BLaER1 treated with 17β-estradiol and CSF1 and Interleukin-3, amounts not matched to agents 10 nM and 100 nM (cell line): ENCODE data around the gene TMEM260.
A peak's percentile ranks its signal among the peaks of the same experiment; 100 is the strongest.
"Not testable (repeated sequence)": the region's sequence is repeated elsewhere in the genome, so short reads cannot be mapped to it uniquely, and the experiment has no call there.

ENCODE experiments used
- H3K27ac ChIP-seq, 11 experiments: shearing (Covaris generic); formaldehyde crosslinking; 2 replicates each; pipeline ENCODE4 v1.8.1; 2022
- H3K27me3 ChIP-seq, 11 experiments: shearing (Covaris generic); formaldehyde crosslinking; 2 replicates each; pipeline ENCODE4 v1.8.1; 2022
- H3K36me3 ChIP-seq, 11 experiments: shearing (Covaris generic); formaldehyde crosslinking; 2 replicates each; pipeline ENCODE4 v1.8.1; 2022
- H3K4me1 ChIP-seq, 10 experiments: shearing (Covaris generic); formaldehyde crosslinking; 2 replicates each; pipeline ENCODE4 v1.8.1; 2022
- H3K4me2 ChIP-seq, 11 experiments: shearing (Covaris generic); formaldehyde crosslinking; 2 replicates each; pipeline ENCODE4 v1.8.1; 2022
- H3K4me3 ChIP-seq, 10 experiments: shearing (Covaris generic); formaldehyde crosslinking; 2 replicates each; pipeline ENCODE4 v1.8.1; 2022
- H3K9ac ChIP-seq, 11 experiments: shearing (Covaris generic); formaldehyde crosslinking; 2 replicates each; pipeline ENCODE4 v1.8.1; 2022
- H3K9me3 ChIP-seq, 11 experiments: shearing (Covaris generic); formaldehyde crosslinking; replicated peaks in 1 of 11; 2 replicates each; pipeline ENCODE4 v1.8.1; 2022
- H4K20me1 ChIP-seq, 11 experiments: shearing (Covaris generic); formaldehyde crosslinking; 2 replicates each; pipeline ENCODE4 v1.8.1; 2022
- Cebpa-rat ChIP-seq, 11 experiments: shearing (Covaris generic); IDR thresholded peaks; 2 replicates each; pipeline ENCODE4 v1.8.1; 2022

TMEM260 gene

DNA sequence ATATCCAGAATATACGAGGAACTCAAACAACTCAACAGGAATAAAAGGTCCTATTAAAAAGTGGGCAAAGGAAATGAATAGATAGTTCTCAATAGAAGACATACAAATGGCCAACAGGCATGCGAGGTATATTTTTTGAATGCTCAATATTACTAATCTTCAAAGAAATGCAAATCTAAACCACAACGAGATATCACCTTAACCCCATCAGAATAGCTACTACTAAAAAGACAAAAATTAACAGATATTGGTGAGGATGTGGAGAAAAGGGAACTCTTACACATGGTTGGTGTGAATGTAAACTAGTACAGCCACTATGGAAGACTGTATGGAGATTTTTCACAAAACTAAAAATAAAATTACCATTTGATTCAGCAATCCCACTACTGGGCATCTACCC, 99.2 kb downstream of the TMEM260 start:
- H3K9ac ChIP-seq = no peak overlapping the region
- no peaks in the 10 kb centered on the region for H3K27me3 ChIP-seq
- H3K4me1 ChIP-seq = peaks cover 0 to 8% (median 0%) of the 10 kb centered on the region in 10 experiments; a peak in 6 of 20 replicates
- H3K4me3 ChIP-seq = no peak overlapping the region
- no peaks in the 10 kb centered on the region for H3K36me3 ChIP-seq
- no peak for TF ChIP-seq Cebpa-rat (IDR thresholded peaks at IDR 0.05)
- 0 out of 22 replicates have a peak overlapping the region, but pooled peaks of 1 of the 11 experiments have one; percentile 16 for H3K4me2 ChIP-seq
- 0 out of 22 replicates have a peak, but pooled peaks cover 0 to 5% (median 0%) of the 10 kb centered on the region in 11 experiments for H3K9me3 ChIP-seq
- H4K20me1 ChIP-seq = no peaks in the 10 kb centered on the region; a peak in 1 of 22 replicates
- H3K27ac ChIP-seq = no peak overlapping the region

DNA sequence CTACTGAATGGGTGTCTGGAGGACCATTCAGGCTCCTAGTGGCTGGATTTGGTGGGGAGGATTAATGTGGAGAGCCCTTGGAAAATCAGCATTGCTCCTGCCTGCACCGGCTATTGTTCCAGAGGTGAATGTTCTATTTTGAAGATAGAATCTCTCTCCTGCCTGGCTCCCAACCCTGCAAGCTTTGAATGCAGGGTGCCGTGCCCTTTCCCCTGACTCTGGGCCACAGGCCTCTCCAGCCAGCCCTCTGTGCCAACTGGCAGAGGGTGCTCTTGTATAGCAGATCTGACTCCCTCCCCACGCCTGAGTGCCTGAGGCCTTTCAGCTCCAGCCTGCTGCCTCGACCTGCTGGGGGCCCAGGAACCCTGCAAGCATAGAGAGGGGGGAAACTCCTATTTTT, 106.8 kb downstream of the TMEM260 start:
- no peaks in the 10 kb centered on the region for H4K20me1 ChIP-seq
- no peak overlapping the region for H3K4me3 ChIP-seq
- TF ChIP-seq Cebpa-rat (IDR thresholded peaks at IDR 0.05) = no peak
- H3K9ac ChIP-seq = no peak overlapping the region
- no peak overlapping the region for H3K27ac ChIP-seq
- H3K36me3 ChIP-seq = no peaks in the 10 kb centered on the region
- H3K9me3 ChIP-seq = no peaks in the 10 kb centered on the region
- no peaks in the 10 kb centered on the region for H3K4me1 ChIP-seq
- H3K4me2 ChIP-seq = no peak overlapping the region
- H3K27me3 ChIP-seq = no peaks in the 10 kb centered on the region

DNA sequence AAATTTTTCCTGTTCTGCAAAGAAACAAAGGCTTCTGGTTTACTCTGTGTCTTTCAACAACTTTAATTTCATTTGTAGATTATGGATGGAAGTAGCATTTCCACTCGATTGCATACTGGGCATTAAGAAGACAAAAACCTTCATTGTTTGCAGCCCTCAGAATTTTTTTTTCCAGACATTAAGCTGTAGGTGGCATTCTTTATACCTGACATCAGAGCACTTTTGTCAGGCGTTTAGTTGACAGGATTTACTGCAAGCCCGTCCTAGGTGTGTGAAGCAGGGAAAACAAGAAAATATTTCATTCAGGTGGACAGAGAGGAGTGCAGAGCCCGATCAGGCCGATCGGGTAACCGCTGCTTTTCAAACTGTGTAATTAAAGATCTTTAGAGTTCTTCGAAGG, 107.5 kb downstream of the TMEM260 start:
- H3K4me2 ChIP-seq = no peak overlapping the region

DNA sequence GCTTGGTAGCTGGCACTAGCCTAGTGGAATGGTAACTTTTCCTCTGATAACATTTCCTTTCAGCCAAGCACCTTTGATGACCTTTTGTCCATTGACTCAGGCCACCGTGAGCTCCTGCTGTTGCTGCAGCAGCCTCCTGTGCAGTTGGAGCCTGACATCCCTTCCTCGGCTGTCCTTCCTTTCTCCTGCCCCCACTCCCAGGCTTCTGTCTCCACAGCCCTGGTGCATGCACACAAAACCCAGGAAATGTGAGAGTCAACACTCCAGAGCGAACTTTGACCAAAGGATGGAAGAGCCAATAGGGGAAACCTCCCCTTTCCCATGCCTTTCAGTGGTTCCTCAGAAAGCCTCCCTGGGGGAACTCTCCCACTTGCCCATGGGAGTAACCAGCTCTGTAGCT, 115.0 kb downstream of the TMEM260 start:
- no peaks in the 10 kb centered on the region for H3K27me3 ChIP-seq
- no peak for TF ChIP-seq Cebpa-rat (IDR thresholded peaks at IDR 0.05)

More for the DNA sequence above, 107.5 kb downstream of the TMEM260 start:
- Histone ChIP-seq H3K9me3 (no peaks in the 10 kb centered on the region), H3K27ac (no peak overlapping the region), H3K27me3 (no peaks in the 10 kb centered on the region), H3K4me3 (no peak overlapping the region), H3K4me1 (no peaks in the 10 kb centered on the region), H3K36me3 (no peaks in the 10 kb centered on the region), H3K9ac (no peak overlapping the region), H4K20me1 (no peaks in the 10 kb centered on the region)
- TF ChIP-seq Cebpa-rat (IDR thresholded peaks at IDR 0.05) = no peak

DNA sequence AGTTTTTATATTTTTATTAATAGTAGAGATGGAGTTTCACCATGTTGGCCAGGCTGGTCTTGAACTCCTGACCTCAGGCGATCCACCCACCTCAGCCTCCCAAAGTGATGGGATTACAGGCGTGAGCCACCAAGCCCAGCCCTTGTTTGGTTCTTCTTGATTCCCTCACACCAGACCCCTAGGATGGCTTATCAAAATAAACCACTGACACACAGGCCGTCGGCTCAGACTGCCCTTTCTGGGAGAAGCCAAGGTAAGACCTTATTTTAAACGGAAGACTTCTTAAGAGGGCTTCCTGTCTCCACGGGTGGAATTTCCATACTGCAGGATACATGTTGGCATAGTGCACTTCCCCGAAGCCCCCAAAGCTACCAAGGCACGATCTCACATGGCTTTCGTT, 115.6 kb downstream of the TMEM260 start:
- not testable (repeated sequence) for H3K4me1 ChIP-seq, H3K4me2 ChIP-seq, H3K36me3 ChIP-seq, H3K27me3 ChIP-seq, H3K27ac ChIP-seq, H3K4me3 ChIP-seq, H4K20me1 ChIP-seq, H3K9ac ChIP-seq, H3K9me3 ChIP-seq

More for the DNA sequence above, 115.0 kb downstream of the TMEM260 start:
- H3K4me1 ChIP-seq = no peaks in the 10 kb centered on the region
- H4K20me1 ChIP-seq = no peaks in the 10 kb centered on the region
- H3K9me3 ChIP-seq = no peaks in the 10 kb centered on the region
- no peaks in the 10 kb centered on the region for H3K36me3 ChIP-seq
- H3K27ac ChIP-seq = no peak overlapping the region
- H3K9ac ChIP-seq = no peak overlapping the region
- H3K4me2 ChIP-seq = no peak overlapping the region
- no peak overlapping the region for H3K4me3 ChIP-seq
